Keratinocyte (primary cell): ENCODE measurements around the gene HPS4. TPM values are rescaled to one million over a fixed set of nuclear protein-coding genes. Genes with fewer than 3 reads are reported as not detected.

Experiments used
- DNase-seq: peaks from one replicate; pipeline ENCODE4 v3.0.0-alpha.2; 2011; ENCODE audit warnings: low read depth, missing footprints, low spot score
- FAIRE-seq: peaks from 2 replicates; lab custom pipeline; 2011; peaks lifted over from hg19 to GRCh38; lab: Jason Lieb, UNC
- H2AFZ ChIP-seq: 2 replicates; pipeline ENCODE4 v1.6.0; 2012; ENCODE audit warnings: low read length, control low read depth, inconsistent platforms; ENCODE audit not compliant: control insufficient read depth
- H3K27ac ChIP-seq: 2 replicates; pipeline ENCODE4 v1.5.1; 2011; ENCODE audit warnings: low read length; ENCODE audit not compliant: control insufficient read depth, insufficient read depth
- H3K27me3 ChIP-seq: 3 replicates; pipeline ENCODE4 v1.6.0; 2011; ENCODE audit warnings: low read length; ENCODE audit not compliant: control insufficient read depth, insufficient read depth; ENCODE audit errors: extremely low read depth
- H3K36me3 ChIP-seq, 2 experiments: 2 replicates in 1 of 2; 3 replicates in 1 of 2; pipeline ENCODE4 v1.5.1; 2011; ENCODE audit warnings: low read length in 2 of 2, mild to moderate bottlenecking in 1 of 2; ENCODE audit not compliant: control insufficient read depth in 2 of 2, insufficient read depth in 2 of 2; ENCODE audit errors: extremely low read depth in 1 of 2
- H3K4me1 ChIP-seq: 3 replicates; pipeline ENCODE4 v1.5.1; 2011; ENCODE audit warnings: low read length; ENCODE audit not compliant: control insufficient read depth, insufficient read depth; ENCODE audit errors: extremely low read depth
- H3K4me2 ChIP-seq: 3 replicates; pipeline ENCODE4 v1.6.0; 2011; ENCODE audit warnings: low read depth, low read length; ENCODE audit not compliant: control insufficient read depth, insufficient read depth; ENCODE audit errors: extremely low read depth
- H3K4me3 ChIP-seq, 3 experiments: fragments of 200-600 bp in 1 of 3; sonication (generic) in 1 of 3; 2 replicates in 2 of 3; 3 replicates in 1 of 3; pipeline ENCODE4 v1.5.1; 2011 to 2016; ENCODE audit warnings: low read length in 3 of 3, mild to moderate bottlenecking in 3 of 3, control low read depth in 2 of 3, inconsistent platforms in 1 of 3, low read depth in 1 of 3, mixed read lengths in 1 of 3, mixed run types in 1 of 3, moderate library complexity in 1 of 3; ENCODE audit not compliant: control insufficient read depth in 2 of 3, insufficient read depth in 2 of 3; ENCODE audit errors: extremely low read depth in 1 of 3
- H3K79me2 ChIP-seq: 2 replicates; pipeline ENCODE4 v1.6.0; 2012; ENCODE audit warnings: low read length; ENCODE audit not compliant: control insufficient read depth, insufficient read depth
- H3K9ac ChIP-seq: 3 replicates; pipeline ENCODE4 v1.6.0; 2011; ENCODE audit warnings: low read length; ENCODE audit not compliant: control insufficient read depth, insufficient read depth; ENCODE audit errors: extremely low read depth
- H3K9me1 ChIP-seq: 3 replicates; pipeline ENCODE4 v1.6.0; 2011; ENCODE audit warnings: low read length; ENCODE audit not compliant: control insufficient read depth, insufficient read depth; ENCODE audit errors: extremely low read depth
- H3K9me3 ChIP-seq: 2 replicates; pipeline ENCODE4 v1.5.1; 2012; ENCODE audit warnings: low read depth, low read length; ENCODE audit not compliant: control insufficient read depth
- H4K20me1 ChIP-seq: 3 replicates; pipeline ENCODE4 v1.6.0; 2011; ENCODE audit warnings: low read length; ENCODE audit not compliant: control insufficient read depth, insufficient read depth; ENCODE audit errors: extremely low read depth
- EZH2 ChIP-seq: IDR thresholded peaks from one replicate; pipeline ENCODE4 v1.6.1; 2012; ENCODE audit warnings: inconsistent platforms, mild to moderate bottlenecking, low read length, moderate library complexity
- dilution Hi-C: fragments of 300-500 bp; cut with MboI; formaldehyde crosslinking; loops from one replicate; pipeline ENCODE4 v1.7.0; 2020; ENCODE audit warnings: low sequenced_read_pairs; ENCODE audit not compliant: extremely low pct_ligation_motif_present
- polyA plus RNA-seq, 5 experiments: library from polyadenylated mRNA; depleted of rRNA in 3 of 5; stranded (reverse) in 3 of 5; stranded (forward) in 1 of 5; unstranded in 1 of 5; fragments of >200 nt; gene quantifications; 1 replicate in 1 of 5; 2 replicates in 3 of 5; 3 replicates in 1 of 5; pipeline versions ENCODE4 v1.2.1 to v1.2.3, GENCODE V29; 2011 to 2012; ENCODE audit warnings: missing spikeins in 2 of 5, low read depth in 1 of 5, low replicate concordance in 1 of 5
- TF ChIP-seq, protein P1 (sequence below), 3 experiments: IDR thresholded peaks in 1 of 3; conservative IDR thresholded peaks in 1 of 3; optimal IDR thresholded peaks in 1 of 3; 2 replicates in 2 of 3; 3 replicates in 1 of 3; pipeline versions ENCODE3 to v1.5.1; 2011; ENCODE audit warnings: low read length in 3 of 3, mild to moderate bottlenecking in 3 of 3, moderate library complexity in 2 of 3, control low read depth in 1 of 3, inconsistent platforms in 1 of 3; ENCODE audit not compliant: insufficient read depth in 2 of 3; ENCODE audit errors: extremely low read depth in 1 of 3

The HPS4 gene
- polyA plus RNA-seq, 1 donor (not counting 4 experiments of a cell fraction or from before 2014, with no cell fraction given) = 21.3 TPM

DNA sequence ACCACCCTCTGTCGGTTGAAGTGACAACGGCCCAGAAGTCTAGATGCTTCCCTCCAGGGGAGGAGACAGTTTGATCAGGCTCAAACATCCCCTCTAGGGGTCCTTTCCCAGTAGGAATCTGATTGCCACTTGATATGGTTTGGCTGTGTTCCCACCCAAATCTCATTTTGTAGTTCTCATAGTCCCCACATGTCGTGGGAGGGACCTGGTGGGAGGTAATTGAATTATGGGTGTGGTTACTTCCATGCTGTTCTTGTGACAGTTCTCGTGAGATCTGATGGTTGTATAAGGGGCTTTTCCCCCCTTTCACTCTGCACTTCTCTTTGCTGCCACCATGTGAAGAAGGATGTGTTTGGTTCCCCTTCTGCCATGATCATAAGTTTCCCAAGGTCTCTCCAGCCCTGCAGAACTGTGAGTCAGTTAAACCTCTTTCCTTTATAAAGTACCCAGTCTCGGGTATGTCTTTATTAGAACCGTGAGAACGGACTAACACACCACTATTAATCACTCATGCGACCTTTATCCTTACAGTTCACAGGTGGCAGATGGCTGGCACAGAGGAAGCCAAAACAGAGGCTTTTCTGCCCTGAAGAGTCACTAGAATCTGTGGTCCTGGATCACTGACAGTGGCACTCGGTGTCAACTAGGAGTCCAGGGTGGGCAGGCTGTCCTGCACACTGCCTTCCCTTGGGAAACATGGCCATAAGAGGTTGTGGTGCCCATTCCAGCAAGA is 33.0 kb downstream of the HPS4 start:
- H2AFZ ChIP-seq = no peak overlapping the region
- FAIRE-seq (no peak), DNase-seq (no peak)

DNA sequence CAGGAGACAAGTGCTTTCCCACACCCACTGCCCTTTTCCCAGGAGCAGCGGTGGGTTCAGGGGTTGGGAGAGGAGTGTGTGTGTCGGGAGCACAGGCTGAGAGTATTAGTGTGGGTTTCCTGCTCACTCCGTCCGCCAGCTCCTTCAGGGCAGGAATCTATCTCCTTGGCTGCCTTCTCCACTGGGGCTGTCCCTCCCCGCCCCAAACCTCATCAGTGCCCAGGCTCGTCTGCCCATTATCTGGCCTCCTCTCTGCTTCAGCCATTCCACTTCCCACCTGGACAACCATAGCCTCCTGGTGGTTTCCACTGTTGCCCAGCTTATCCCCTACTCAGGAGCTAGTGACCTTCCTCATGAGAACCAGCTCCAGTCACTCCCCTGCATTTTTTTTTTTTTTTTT is 34.6 kb downstream of the HPS4 start:
- no peak overlapping the region for H3K9ac ChIP-seq
- peaks cover 8 to 18% of the 10 kb centered on the region in 2 experiments for H3K36me3 ChIP-seq
- no peaks in the 10 kb centered on the region for H3K9me1 ChIP-seq
- no peak overlapping the region for H2AFZ ChIP-seq
- H3K79me2 ChIP-seq = no peaks in the 10 kb centered on the region
- no peak overlapping the region for H3K4me2 ChIP-seq
- H3K4me3 ChIP-seq = no peak overlapping the region
- H3K27me3 ChIP-seq = no peaks in the 10 kb centered on the region
- TF ChIP-seq, protein P1, sequence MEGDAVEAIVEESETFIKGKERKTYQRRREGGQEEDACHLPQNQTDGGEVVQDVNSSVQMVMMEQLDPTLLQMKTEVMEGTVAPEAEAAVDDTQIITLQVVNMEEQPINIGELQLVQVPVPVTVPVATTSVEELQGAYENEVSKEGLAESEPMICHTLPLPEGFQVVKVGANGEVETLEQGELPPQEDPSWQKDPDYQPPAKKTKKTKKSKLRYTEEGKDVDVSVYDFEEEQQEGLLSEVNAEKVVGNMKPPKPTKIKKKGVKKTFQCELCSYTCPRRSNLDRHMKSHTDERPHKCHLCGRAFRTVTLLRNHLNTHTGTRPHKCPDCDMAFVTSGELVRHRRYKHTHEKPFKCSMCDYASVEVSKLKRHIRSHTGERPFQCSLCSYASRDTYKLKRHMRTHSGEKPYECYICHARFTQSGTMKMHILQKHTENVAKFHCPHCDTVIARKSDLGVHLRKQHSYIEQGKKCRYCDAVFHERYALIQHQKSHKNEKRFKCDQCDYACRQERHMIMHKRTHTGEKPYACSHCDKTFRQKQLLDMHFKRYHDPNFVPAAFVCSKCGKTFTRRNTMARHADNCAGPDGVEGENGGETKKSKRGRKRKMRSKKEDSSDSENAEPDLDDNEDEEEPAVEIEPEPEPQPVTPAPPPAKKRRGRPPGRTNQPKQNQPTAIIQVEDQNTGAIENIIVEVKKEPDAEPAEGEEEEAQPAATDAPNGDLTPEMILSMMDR (optimal IDR thresholded peaks at IDR 0.05 in 1 of 3, IDR thresholded peaks at IDR 0.05 in 1 of 3, conservative IDR thresholded peaks at IDR 0.05 in 1 of 3; ENCODE audit: extremely low read depth in 1 of 3, insufficient read depth in 2 of 3, low read length in 3 of 3) = no peak
- no peak for TF ChIP-seq EZH2
- FAIRE-seq (peak; percentile 17), DNase-seq (no peak)
- no peak overlapping the region for H3K27ac ChIP-seq
- H3K4me1 ChIP-seq = peaks cover 5% of the 10 kb centered on the region
- no peaks in the 10 kb centered on the region for H4K20me1 ChIP-seq
- dilution Hi-C loops = no loop called here
- H3K9me3 ChIP-seq = no peaks in the 10 kb centered on the region

More for the DNA sequence above, 33.0 kb downstream of the HPS4 start:
- Histone ChIP-seq H3K4me2 (no peak overlapping the region), H3K9ac (no peak overlapping the region), H3K4me3 (no peak overlapping the region), H3K79me2 (no peaks in the 10 kb centered on the region), H3K27me3 (no peaks in the 10 kb centered on the region), H3K4me1 (peaks cover 5% of the 10 kb centered on the region), H3K36me3 (peaks cover 11 to 20% of the 10 kb centered on the region in 2 experiments), H4K20me1 (no peaks in the 10 kb centered on the region), H3K27ac (no peak overlapping the region), H3K9me3 (no peaks in the 10 kb centered on the region), H3K9me1 (no peaks in the 10 kb centered on the region)
- no peak for TF ChIP-seq EZH2
- TF ChIP-seq, protein P1 (optimal IDR thresholded peaks at IDR 0.05 in 1 of 3, IDR thresholded peaks at IDR 0.05 in 1 of 3, conservative IDR thresholded peaks at IDR 0.05 in 1 of 3; ENCODE audit: extremely low read depth in 1 of 3, insufficient read depth in 2 of 3, low read length in 3 of 3) = no peak
- dilution Hi-C loops = loop anchor here (5.0 kb wide), 1 partner anchor 33 kb away; no protein-coding TSS in a partner anchor
